SK-N-SH (cell line): Measurements from ENCODE around the gene ZNF335. TPM values are rescaled to one million over a fixed set of nuclear protein-coding genes. Genes with fewer than 3 reads are reported as not detected.

ENCODE experiments used
- CTCF ChIA-PET: fragments of 300-600, 350-600 bp; formaldehyde crosslinking; extraction: SDS; loops from one replicate; lab custom pipeline; 2021; lab: Yijun Ruan, JAX
- POLR2A ChIA-PET: fragments of 350-600 bp; sonication (Branson Sonifier 250); formaldehyde crosslinking; extraction: SDS; loops from one replicate; lab custom pipeline; 2020; ENCODE audit warnings: antibody characterized with exemption, inconsistent platforms; lab: Yijun Ruan, JAX
- DNase-seq: peaks from one replicate; pipeline ENCODE4 v3.0.0; 2012
- H2AFZ ChIP-seq: fragments of 200-600 bp; sonication (generic); 2 replicates; pipeline ENCODE4 v1.8.1; 2016; ENCODE audit warnings: antibody characterized with exemption, mild to moderate bottlenecking, low read depth
- H3F3A ChIP-seq: fragments of 200-600 bp; sonication (generic); replicated peaks from 2 replicates; pipeline ENCODE3; 2016; ENCODE audit warnings: antibody characterized with exemption, mild to moderate bottlenecking; ENCODE audit not compliant: insufficient read depth
- H3K27ac ChIP-seq, 2 experiments: fragments of 200-500 bp in 1 of 2; fragments of 200-600 bp in 1 of 2; sonication (Bioruptor generic) in 1 of 2; sonication (generic), shearing (Covaris generic) in 1 of 2; 2 replicates each; pipeline versions ENCODE4 v1.5.1 to v1.6.1; 2014 to 2016; ENCODE audit warnings: low read depth in 2 of 2, inconsistent platforms in 1 of 2, low read length in 1 of 2, mild to moderate bottlenecking in 1 of 2, mixed read lengths in 1 of 2
- H3K27me3 ChIP-seq: fragments of 200-600 bp; sonication (generic), shearing (Covaris generic); 2 replicates; pipeline ENCODE4 v1.6.1; 2016; ENCODE audit warnings: mixed run types; ENCODE audit not compliant: insufficient read depth
- H3K36me3 ChIP-seq, 2 experiments: fragments of 200-500 bp in 1 of 2; fragments of 200-600 bp in 1 of 2; sonication (Bioruptor generic) in 1 of 2; sonication (generic) in 1 of 2; replicated peaks in 1 of 2; 2 replicates each; pipeline versions ENCODE3 to v1.5.1; 2014 to 2016; ENCODE audit warnings: low read length in 1 of 2, mild to moderate bottlenecking in 1 of 2; ENCODE audit not compliant: insufficient read depth in 2 of 2, control insufficient read depth in 1 of 2
- H3K4me1 ChIP-seq, 2 experiments: fragments of 200-500 bp in 1 of 2; fragments of 200-600 bp in 1 of 2; sonication (Bioruptor generic) in 1 of 2; sonication (generic), shearing (Covaris generic) in 1 of 2; 2 replicates each; pipeline versions ENCODE4 v1.5.1 to v1.6.1; 2014 to 2016; ENCODE audit warnings: low read depth in 1 of 2, low read length in 1 of 2, mixed run types in 1 of 2; ENCODE audit not compliant: insufficient read depth in 2 of 2, control insufficient read depth in 1 of 2
- H3K4me2 ChIP-seq: fragments of 200-600 bp; sonication (generic), shearing (Covaris generic); 2 replicates; pipeline ENCODE4 v1.6.1; 2017; ENCODE audit warnings: mixed run types
- H3K4me3 ChIP-seq, 2 experiments: fragments of 200-500 bp in 1 of 2; fragments of 200-600 bp in 1 of 2; sonication (Bioruptor generic) in 1 of 2; sonication (generic), shearing (Covaris generic) in 1 of 2; 2 replicates each; pipeline versions ENCODE4 v1.5.1 to v1.8.1; 2014 to 2016; ENCODE audit warnings: low read depth in 2 of 2, inconsistent platforms in 1 of 2, low read length in 1 of 2, mild to moderate bottlenecking in 1 of 2, mixed read lengths in 1 of 2, moderate library complexity in 1 of 2
- H3K79me2 ChIP-seq: fragments of 200-600 bp; sonication (generic); 2 replicates; pipeline ENCODE4 v1.8.1; 2017; ENCODE audit warnings: mild to moderate bottlenecking; ENCODE audit not compliant: insufficient read depth
- H3K9ac ChIP-seq: fragments of 200-600 bp; sonication (generic); 2 replicates; pipeline ENCODE4 v1.6.1; 2017; ENCODE audit warnings: mixed run types
- H3K9me2 ChIP-seq: fragments of 200-600 bp; sonication (generic); 2 replicates; pipeline ENCODE4 v1.6.1; 2017; ENCODE audit warnings: mixed run types
- H3K9me3 ChIP-seq: fragments of 200-600 bp; sonication (generic); 2 replicates; pipeline ENCODE4 v1.6.1; 2017; ENCODE audit warnings: mixed run types, mild to moderate bottlenecking, moderate library complexity
- H4K20me1 ChIP-seq: fragments of 200-600 bp; sonication (generic); 2 replicates; pipeline ENCODE4 v1.6.1; 2017; ENCODE audit warnings: mild to moderate bottlenecking, mixed run types; ENCODE audit not compliant: insufficient read depth
- EZH2phosphoT487 ChIP-seq: fragments of 200-600 bp; sonication (generic); IDR thresholded peaks from 2 replicates; pipeline ENCODE4 v1.6.1; 2017; ENCODE audit warnings: low read depth, mixed run types, mild to moderate bottlenecking, antibody characterized with exemption, moderate library complexity, borderline replicate concordance
- FOXJ3 ChIP-seq: sonication (generic); formaldehyde crosslinking; IDR thresholded peaks from 2 replicates; pipeline ENCODE4 v1.5.1; 2020; ENCODE audit warnings: mild to moderate bottlenecking, missing genetic modification reagents
- GATA2 ChIP-seq: sonication (generic); formaldehyde crosslinking; IDR thresholded peaks from 2 replicates; pipeline ENCODE4 v1.5.0; 2020; ENCODE audit warnings: mild to moderate bottlenecking, missing genetic modification reagents
- IRF3 ChIP-seq: fragments of 150-350 bp; IDR thresholded peaks from 2 replicates; pipeline ENCODE4 v1.6.1; 2016; ENCODE audit warnings: mild to moderate bottlenecking, low read depth, low read length
- MEF2A ChIP-seq: IDR thresholded peaks from 2 replicates; pipeline ENCODE4 v1.4.0; 2012; ENCODE audit warnings: low read depth, borderline replicate concordance
- MXI1 ChIP-seq: IDR thresholded peaks from 2 replicates; pipeline ENCODE4 v1.6.1; 2012; ENCODE audit warnings: mild to moderate bottlenecking, low read depth, low read length, improper control_type of control experiment
- RCOR1 ChIP-seq: fragments of 150-350 bp; IDR thresholded peaks from 2 replicates; pipeline ENCODE4 v1.6.1; 2017; ENCODE audit warnings: antibody characterized with exemption, low read length
- REST ChIP-seq: IDR thresholded peaks from 2 replicates; pipeline ENCODE4 v1.6.1; 2012; ENCODE audit warnings: mild to moderate bottlenecking, low read depth, low read length, moderate library complexity
- RFX5 ChIP-seq: IDR thresholded peaks from 2 replicates; pipeline ENCODE4 v1.6.1; 2012; ENCODE audit warnings: mild to moderate bottlenecking, improper control_type of control experiment, low read length
- SIN3A ChIP-seq: IDR thresholded peaks from 2 replicates; pipeline ENCODE4 v1.6.1; 2012; ENCODE audit warnings: low read depth, mild to moderate bottlenecking, low read length, moderate library complexity, borderline replicate concordance
- TAF1 ChIP-seq: IDR thresholded peaks from 2 replicates; pipeline ENCODE4 v1.6.1; 2012; ENCODE audit warnings: low read depth, mild to moderate bottlenecking, low read length, moderate library complexity, borderline replicate concordance
- WGBS: methylation state at CpG from one replicate; pipeline ENCODE4 v1.1.6; 2017; ENCODE audit warnings: low lambda C conversion rate; 5-methylcytosine and 5-hydroxymethylcytosine counted together
- polyA plus RNA-seq, 3 experiments: library from polyadenylated mRNA; depleted of rRNA; stranded (reverse); fragments of >200 nt; gene quantifications; 2 replicates each; pipeline ENCODE4 v1.2.3, GENCODE V29; 2012

ZNF335 gene
- polyA plus RNA-seq, 1 of the 3 experiments (the other 2 are of a cell fraction) = 11.7 TPM

GRCh38 chr20:45962031-45962755, 9.8 kb downstream of the ZNF335 start:
- Histone ChIP-seq H3K9me2 (no peaks in the 10 kb centered on the region), H3K27me3 (no peaks in the 10 kb centered on the region), H3K36me3 (peaks cover 39 to 69% of the 10 kb centered on the region in 2 experiments), H4K20me1 (no peaks in the 10 kb centered on the region), H3K4me2 (no peak overlapping the region), H3K9ac (no peak overlapping the region), H2AFZ (no peak overlapping the region), H3K4me3 (no peak overlapping the region), H3K4me1 (no peaks in the 10 kb centered on the region), H3K9me3 (no peaks in the 10 kb centered on the region), H3K27ac (no peak overlapping the region), H3F3A (no peaks in the 10 kb centered on the region), H3K79me2 (no peaks in the 10 kb centered on the region)
- no peak for DNase-seq
- 89% methylated on average over 9 of the region's 26 CpGs for WGBS
- no peak for TF ChIP-seq REST
- ChIA-PET CTCF (interaction anchor here (0.9 to 6.1 kb wide), 8 partner anchors 7 to 163 kb away, joined by 3 to 51 read pairs (median 12); partner anchors contain the start of genes CTSA, NEURL2 and ZNF335), POLR2A (interaction anchor here (0.6 kb wide), 1 partner anchor 41 kb away, joined by 3 read pairs; no protein-coding TSS in a partner anchor)

GRCh38 chr20:45959956-45960630, 11.9 kb downstream of the ZNF335 start:
- H3K4me3 ChIP-seq = no peak overlapping the region
- no peak for DNase-seq
- no peaks in the 10 kb centered on the region for H3K79me2 ChIP-seq
- CTCF ChIA-PET = interaction anchor here (0.9 to 6.1 kb wide), 4 partner anchors 9 to 69 kb away, joined by 3 to 51 read pairs (median 22); partner anchors contain the start of genes CTSA and NEURL2
- TF ChIP-seq FOXJ3 (CRISPR knock-in tag) (no peak), MEF2A (no peak), RFX5 (no peak), EZH2phosphoT487 (no peak), SIN3A (no peak), RCOR1 (no peak), GATA2 (CRISPR knock-in tag) (no peak), IRF3 (no peak), REST (no peak), TAF1 (no peak), MXI1 (no peak)
- TF ChIP-seq, all 33 proteins: peak for 0
- H3K4me2 ChIP-seq = no peak overlapping the region
- WGBS = 98% methylated on average over 10 of the region's 14 CpGs
- peaks cover 27 to 65% of the 10 kb centered on the region in 2 experiments for H3K36me3 ChIP-seq
- H3F3A ChIP-seq = no peaks in the 10 kb centered on the region
- H3K27ac ChIP-seq = no peak overlapping the region
- no peaks in the 10 kb centered on the region for H3K4me1 ChIP-seq
- no peaks in the 10 kb centered on the region for H3K27me3 ChIP-seq
- H3K9ac ChIP-seq = no peak overlapping the region
- POLR2A ChIA-PET = no interaction called here
- no peaks in the 10 kb centered on the region for H4K20me1 ChIP-seq
- H2AFZ ChIP-seq = no peak overlapping the region
- no peaks in the 10 kb centered on the region for H3K9me3 ChIP-seq
- H3K9me2 ChIP-seq = no peaks in the 10 kb centered on the region
